ENCODE measurements around the gene USP47.

Gene USP47

DNA sequence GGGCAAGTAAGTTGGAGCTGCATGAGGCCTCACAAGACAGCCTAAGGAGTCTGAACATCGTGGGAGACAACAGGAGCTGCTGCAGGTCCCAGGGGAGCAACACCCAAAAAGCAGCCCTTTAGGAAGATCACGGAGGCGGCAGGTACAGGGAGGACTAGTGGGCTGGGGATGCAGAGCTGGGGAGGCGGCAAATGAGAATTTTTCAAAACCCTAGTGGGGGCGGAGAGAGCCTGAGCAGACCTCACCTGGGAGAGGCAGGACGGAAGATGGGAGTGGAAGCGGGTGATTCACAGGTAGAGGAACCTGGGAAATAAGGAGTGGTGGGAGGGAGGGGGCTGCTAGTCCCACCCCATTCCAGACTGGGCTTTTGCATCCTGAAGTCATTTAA lies 124.6 kb downstream of the USP47 start:
- ATAC-seq = no peak

DNA sequence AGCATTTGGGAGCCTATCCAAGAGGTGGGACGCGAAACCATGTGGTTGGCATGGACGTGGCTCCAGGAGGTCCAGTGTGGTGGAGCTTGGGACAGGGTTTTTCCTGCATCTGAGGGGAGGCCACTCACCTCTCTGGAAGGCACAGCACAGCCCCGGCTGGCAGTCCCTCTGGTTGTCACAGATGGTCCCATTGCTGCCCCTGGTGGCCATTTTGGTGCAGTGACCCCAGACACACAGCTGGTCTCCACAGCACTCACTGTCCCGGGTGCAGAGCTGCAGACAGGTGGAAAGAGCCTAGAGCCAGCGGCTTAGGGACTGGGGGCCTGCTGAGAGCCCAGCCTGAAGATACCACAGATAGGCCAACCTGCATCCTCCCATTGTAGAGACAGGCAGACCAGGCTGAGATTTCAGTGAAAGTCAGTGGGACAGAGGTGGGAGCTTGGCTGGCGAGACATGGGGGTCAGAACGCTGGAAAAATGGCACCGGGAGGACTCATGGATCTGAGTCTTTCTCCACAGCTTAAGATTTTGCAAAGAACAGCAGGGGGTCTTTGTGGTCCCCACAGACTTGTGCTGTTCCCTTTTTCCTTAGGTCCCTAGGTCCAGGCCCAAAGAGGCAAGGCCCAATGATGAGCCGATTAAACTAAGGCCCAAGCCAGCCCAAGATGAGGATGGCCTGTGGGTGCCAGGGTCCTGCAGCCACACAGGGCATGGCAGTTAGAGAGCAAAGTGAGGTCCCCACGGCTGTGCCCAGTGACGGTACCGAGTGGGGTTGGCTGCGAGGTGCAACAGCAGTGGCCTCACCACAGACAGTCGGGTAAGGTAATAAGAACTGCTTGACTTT lies 125.3 kb downstream of the USP47 start:
- peak; percentile 79 for DNase-seq
- peak; percentile 86 for ATAC-seq

More for the DNA sequence above, 124.6 kb downstream of the USP47 start:
- DNase-seq = no peak

GRCh38 chr11:11967669-11968510 lies 126.1 kb downstream of the USP47 start:
- no peak for DNase-seq
- no peak for ATAC-seq

DNA sequence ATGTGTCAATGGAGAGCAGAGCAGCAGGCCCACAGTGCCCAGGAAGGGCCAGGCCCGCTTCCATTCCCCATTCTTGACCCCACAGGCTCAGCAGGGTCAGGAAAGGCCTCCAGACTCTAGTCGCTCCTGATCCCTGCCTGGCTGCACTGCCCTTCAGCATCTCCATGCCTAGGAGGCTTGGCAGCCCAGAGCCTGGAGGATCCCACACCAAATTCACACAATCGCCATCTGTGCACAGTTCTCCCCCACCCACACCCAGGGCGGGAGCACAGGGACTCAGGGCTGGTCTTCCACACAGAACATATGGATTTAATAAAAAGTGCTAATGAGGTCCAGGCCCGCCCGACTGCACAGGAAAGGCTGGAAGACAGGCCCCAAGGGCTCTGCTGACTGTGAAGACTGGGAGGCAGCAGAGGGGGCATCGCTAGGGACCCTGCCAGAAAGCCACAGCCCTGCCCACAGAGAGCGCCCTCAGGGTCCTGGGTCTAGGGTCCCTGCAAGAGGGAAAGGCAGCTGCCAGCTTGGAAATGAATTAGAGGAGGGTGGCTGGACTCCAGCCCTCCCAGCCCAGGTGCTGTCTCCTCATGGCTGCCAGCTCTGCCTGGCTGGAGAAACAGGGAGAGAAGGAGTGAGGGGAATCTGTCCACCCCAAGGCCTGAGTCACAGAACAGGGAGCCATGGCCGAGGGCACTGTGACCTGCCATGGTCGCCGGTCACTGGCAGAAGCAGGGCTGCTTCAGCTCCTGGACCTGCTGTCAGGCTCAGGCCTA lies 126.9 kb downstream of the USP47 start:
- no peak for ATAC-seq
- no peak for DNase-seq

DNA sequence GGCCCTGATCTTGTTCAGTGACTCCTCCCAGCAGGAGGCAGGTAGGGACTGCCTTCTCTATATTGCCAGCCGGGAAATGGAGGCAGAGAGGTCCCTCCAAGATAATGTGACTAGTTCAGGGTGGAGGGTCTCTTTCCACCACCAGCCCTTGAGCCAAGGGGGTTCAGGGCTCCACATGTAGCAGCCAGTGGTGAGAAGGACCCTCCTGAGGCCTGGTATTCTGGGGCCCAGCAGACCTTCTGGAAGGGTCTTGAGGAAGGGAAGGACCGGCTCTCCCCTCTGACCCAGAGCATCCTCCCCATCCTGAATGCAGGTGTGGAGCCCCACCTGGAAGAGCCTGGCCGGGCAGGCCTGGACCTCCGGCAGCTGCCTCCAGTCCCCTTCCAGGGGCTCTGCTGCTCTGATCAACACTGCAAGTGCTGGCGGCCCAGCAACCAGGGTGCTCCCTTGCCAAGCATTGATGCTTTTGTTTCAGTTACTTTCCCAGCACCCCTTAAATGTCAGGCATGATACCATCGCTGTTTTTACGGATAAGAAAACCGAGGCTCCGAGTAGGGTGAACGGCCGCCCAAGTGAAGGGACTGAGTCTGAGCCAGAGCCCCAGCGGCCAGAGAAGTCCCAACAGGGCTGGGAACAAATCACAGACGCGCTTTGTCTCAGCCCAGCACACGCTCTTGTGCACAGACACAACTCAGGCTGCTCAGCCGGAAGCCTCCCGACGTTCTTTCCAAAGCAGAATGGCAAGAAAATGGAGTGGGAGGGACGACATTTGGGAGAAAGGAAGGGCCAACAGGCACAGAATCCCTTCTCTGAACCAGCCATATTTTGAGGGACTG lies 127.8 kb downstream of the USP47 start:
- ATAC-seq = no peak
- no peak for DNase-seq

DNA sequence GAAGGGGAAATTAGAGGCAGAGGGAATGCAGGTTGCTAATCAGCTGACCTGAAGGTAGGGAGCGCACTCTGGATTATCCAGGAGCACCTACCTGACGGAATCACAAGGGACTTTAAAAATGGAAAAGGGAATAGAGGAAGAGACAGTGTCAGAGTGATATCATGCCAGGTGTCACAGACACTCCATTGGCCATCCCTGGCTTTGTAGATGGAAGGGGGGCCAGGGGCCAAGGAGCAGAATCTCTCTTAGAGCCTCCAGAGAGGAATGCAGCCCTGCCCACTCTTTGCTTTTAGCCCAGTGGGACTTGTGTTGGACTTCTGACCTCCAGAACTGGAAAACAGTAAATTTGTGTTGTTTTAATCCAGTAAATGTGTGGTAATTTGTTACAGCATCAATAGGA lies 128.8 kb downstream of the USP47 start:
- DNase-seq (no peak), ATAC-seq (no peak)

DNA sequence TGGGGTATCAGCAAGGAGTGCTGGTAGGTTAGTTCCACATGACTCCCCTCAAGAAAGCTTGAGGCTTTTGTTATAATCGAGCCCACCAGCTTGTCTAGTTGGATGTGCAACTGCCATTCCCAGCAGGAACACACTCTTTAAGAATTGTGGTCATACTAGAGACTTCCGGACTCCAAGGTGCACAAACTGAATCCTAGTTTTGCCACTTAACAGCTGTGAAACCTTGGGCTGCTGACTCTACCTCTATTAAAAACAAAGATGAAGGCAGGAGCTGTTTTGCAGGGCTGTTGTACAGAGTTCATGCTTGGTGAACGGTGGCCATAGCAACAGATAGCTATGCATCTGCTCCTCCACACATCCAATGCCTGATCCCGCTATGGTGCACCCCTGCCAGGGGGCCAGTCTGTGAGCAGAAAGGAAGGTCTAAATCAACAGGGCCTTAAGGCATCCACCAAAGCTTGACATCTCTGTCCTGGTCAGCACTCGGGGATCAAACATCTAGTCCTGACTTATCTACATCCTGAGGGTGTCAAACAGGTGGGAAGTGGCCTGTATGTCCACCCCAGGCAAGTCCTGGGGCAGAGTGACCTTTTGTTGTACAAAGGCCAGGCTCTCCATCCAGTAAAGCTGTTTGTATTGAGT lies 130.3 kb downstream of the USP47 start:
- DNase-seq (no peak), ATAC-seq (no peak)

DNA sequence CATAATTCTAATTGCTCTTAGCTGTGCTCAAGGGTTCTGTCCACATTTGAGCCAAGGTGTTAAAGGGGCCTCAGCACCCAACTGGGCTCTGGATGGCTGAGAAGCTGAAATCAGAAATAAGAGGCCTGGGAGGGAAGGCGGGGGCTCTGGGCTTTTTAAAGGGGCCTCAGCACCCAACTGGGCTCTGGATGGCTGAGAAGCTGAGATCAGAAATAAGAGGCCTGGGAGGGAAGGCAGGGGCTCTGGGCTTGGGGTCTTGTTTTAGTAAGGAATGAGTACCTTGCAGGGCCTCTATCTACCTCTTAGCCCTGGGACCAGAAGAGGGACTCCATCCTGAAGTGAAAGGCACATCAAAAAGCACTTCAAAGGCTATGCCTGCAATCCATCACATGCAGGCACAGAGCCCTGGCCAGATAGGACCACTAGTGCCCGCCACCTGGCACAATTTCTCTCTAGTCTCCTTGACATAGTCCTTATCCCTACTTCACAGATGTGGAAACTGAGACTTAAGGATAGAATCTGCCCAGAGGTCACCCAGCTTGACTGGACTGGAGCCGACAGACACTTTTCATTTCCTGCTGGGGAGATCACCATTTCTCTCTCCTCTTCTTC lies 131.1 kb downstream of the USP47 start:
- ATAC-seq = no peak
- no peak for DNase-seq

- no peak for DNase-seq
- ATAC-seq = no peak
Observed at GRCh38 chr11:11973361-11973800, 131.6 kb downstream of the USP47 start.

DNA sequence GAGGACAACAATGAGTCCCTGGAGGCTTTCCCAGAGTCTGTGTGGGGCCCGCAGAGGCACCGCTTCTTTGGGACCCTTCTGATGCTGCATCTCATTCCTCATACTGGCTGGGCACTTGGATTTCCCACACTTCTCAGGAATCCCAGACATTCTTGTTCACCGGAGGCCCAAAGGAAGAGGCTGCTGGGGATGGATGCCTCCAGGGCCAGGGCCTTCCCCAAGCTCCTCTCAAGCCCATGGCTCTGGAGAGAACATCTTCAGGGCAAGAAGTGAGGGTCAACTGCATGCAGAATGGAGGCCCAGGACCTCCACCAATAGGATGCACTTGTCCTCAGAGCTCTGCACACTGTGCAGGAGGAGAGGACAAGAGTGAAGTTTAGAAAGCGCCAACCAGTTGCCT lies 132.1 kb downstream of the USP47 start:
- ATAC-seq (no peak), DNase-seq (no peak)

DNA sequence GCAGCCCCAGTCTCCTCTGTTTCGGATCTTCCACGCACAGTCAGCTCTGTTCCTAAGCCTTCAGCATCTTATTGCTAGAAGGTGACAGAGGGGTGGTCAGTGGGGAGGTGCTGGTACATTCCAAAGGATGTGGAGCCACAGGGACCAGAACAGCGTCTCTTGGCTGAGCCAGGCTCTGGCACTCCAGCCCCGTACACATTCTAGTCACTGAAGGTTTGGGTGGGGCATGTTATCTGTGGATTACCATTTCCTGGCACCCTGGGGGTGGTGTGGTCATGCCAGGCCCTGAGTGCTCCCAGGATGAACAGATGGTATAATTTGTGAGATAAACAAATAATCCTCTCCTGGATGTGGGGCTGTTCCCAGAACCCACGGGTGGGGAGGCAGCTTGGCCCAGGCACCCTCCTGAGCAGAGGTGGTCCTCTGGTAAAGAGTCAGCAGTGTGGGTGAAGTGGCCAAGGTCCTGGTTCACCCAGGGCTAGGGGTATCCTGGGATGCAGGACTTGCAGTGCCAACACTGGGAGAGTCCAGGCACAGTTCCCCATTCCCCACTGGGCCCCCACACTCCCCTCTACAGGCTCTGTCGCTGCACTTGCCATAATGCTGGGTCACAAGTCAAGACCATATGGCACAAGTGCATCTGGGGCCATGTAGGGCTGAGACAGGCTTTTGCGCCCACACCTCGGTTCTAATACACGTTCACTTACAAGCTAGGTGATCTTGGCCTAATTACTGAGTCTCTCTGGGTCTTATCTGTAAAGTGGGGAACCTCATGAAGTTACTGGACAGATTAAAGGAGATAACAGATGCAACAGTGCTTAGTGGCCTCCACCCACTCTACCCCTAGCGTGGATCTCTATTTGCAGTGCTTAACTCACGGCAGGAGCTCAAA lies 133.7 kb downstream of the USP47 start:
- no peak for DNase-seq
- no peak for ATAC-seq

GRCh38 chr11:11976481-11977127 lies 134.8 kb downstream of the USP47 start:
- ATAC-seq (no peak), DNase-seq (no peak)

GRCh38 chr11:11977206-11977938 lies 135.6 kb downstream of the USP47 start:
- DNase-seq (no peak), ATAC-seq (no peak)

DNA sequence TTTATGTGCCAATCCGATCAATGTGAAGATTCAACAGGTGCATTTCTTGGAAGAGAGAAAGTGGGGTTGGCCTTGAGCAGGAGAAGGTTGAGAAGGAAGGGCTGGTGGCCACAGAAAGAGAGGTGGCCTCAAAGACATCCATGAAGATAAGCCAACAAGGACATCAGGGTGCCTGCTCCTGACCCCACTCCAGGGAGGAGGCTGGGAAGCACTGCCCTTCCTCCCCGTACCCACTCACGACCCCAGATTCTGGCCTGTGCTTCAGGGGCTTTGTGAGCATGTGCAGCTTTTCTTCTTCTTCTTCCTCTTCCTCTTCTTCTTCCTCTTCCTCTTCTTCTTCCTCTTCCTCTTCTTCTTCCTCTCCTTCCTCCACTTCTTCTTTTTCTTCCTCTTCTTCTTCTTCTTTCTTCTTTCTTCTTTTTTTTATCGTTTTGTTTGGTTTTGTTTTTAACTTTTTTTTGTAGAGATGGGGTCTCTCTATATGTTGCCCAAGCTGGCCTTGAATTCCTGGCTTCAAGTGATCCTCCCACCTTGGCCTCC lies 136.4 kb downstream of the USP47 start:
- DNase-seq (no peak), ATAC-seq (no peak)

GRCh38 chr11:11978792-11979487 lies 137.2 kb downstream of the USP47 start:
- ATAC-seq = no peak
- no peak for DNase-seq

- DNase-seq (no peak), ATAC-seq (no peak)
Observed at GRCh38 chr11:11979488-11980117, 137.8 kb downstream of the USP47 start.

DNA sequence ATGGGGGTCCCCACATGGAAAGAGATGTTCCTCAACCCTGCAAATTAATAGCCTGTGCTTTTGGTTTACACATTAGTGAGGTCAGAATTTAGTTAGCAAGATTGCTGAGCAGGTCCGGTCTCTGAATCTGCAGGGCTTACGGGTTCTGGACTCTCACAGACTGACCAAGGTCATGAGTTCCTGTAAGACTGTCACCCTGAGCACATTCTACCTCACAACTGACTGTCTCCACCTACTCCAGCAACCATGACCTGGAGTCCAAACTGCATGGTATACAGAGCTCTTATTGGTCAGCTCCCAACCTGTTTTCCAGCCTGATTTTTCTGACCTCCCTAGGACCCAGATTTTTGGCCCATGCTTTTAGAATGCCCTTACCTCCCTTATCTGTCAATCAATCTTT lies 138.4 kb downstream of the USP47 start:
- no peak for ATAC-seq
- no peak for DNase-seq

All from stimulated activated naive CD8-positive, alpha-beta T cell treated with anti-CD3 and anti-CD28 coated beads, Interleukin-15, Interleukin-2, amounts not matched to agents 100 U/mL and 50 U/mL, for 24 hours (primary cell).